PC-3 (cell line): ENCODE measurements around the gene PHKB.

Source experiments
- CTCF ChIP-seq: fragments of 300-600 bp; sonication (generic); conservative IDR thresholded peaks from 2 replicates; pipeline ENCODE4 v1.5.1; 2017; ENCODE audit warnings: antibody characterized with exemption, low read depth, mild to moderate bottlenecking, low read length
- EZH2 ChIP-seq: fragments of 300-600 bp; sonication (generic); IDR thresholded peaks from one replicate; pipeline ENCODE4 v1.6.1; 2017; ENCODE audit warnings: antibody characterized with exemption, mild to moderate bottlenecking, low read length; ENCODE audit not compliant: unreplicated experiment
- EZH2phosphoT487 ChIP-seq: fragments of 300-600 bp; sonication (generic); IDR thresholded peaks from 2 replicates; pipeline ENCODE4 v1.6.1; 2018; ENCODE audit warnings: mild to moderate bottlenecking, antibody characterized with exemption, low read length, borderline replicate concordance

GRCh38 chr16:47519037-47519436 is 57.9 kb downstream of the PHKB start:
- TF ChIP-seq EZH2 (no peak), CTCF (no peak), EZH2phosphoT487 (no peak)
